ENCODE results near the gene PPP1CB. TPM values are rescaled to one million over a fixed set of nuclear protein-coding genes. Genes with fewer than 3 reads are reported as not detected.

PPP1CB gene
- total and polyA plus RNA-seq, 8 donors = 72.5 to 458 (median 204) TPM

GRCh38 chr2:28745225-28745624 lies 6.4 kb upstream of the PPP1CB start:
- no peaks in the 10 kb centered on the region for H3K27me3 ChIP-seq
- intact Hi-C loops (cut with DNase I; ENCODE audit: low total_unique reads) = no loop called here
- no peak overlapping the region for H3K4me3 ChIP-seq
- H3K9me3 ChIP-seq = no peaks in the 10 kb centered on the region
- no peak for DNase-seq
- H3K4me1 ChIP-seq = peaks cover 7 to 29% (median 15%) of the 10 kb centered on the region in 4 donors
- no peak overlapping the region for H3K27ac ChIP-seq
- 69 to 85% (median 80%) methylated on average over 2 of the region's 2 CpGs for WGBS, 5 donors
- TF ChIP-seq POLR2AphosphoS5 (IDR thresholded peaks at IDR 0.05) (no peak), CTCF (IDR thresholded peaks at IDR 0.05) (no peak), POLR2A (IDR thresholded peaks at IDR 0.05) (no peak), EP300 (IDR thresholded peaks at IDR 0.05) (no peak)
- no peaks in the 10 kb centered on the region for H3K36me3 ChIP-seq

GRCh38 chr2:28745876-28746275 lies 5.8 kb upstream of the PPP1CB start:
- no peak for DNase-seq
- no peak overlapping the region for H3K4me3 ChIP-seq
- intact Hi-C loops (cut with DNase I; ENCODE audit: low total_unique reads) = no loop called here
- peaks cover 13 to 36% (median 21%) of the 10 kb centered on the region in 4 donors for H3K4me1 ChIP-seq
- TF ChIP-seq CTCF (IDR thresholded peaks at IDR 0.05) = no peak
- TF ChIP-seq EP300 (IDR thresholded peaks at IDR 0.05) = no peak
- TF ChIP-seq POLR2A (IDR thresholded peaks at IDR 0.05) = no peak
- TF ChIP-seq POLR2AphosphoS5 (IDR thresholded peaks at IDR 0.05) = no peak
- H3K9me3 ChIP-seq = no peaks in the 10 kb centered on the region
- 83 to 92% (median 85%) methylated on average over 4 of the region's 4 CpGs for WGBS, 5 donors
- no peak overlapping the region for H3K27ac ChIP-seq
- no peaks in the 10 kb centered on the region for H3K36me3 ChIP-seq
- H3K27me3 ChIP-seq = no peaks in the 10 kb centered on the region

- no peak for DNase-seq
- intact Hi-C loops (cut with DNase I; ENCODE audit: low total_unique reads) = no loop called here
- Histone ChIP-seq H3K9me3 (no peaks in the 10 kb centered on the region), H3K36me3 (no peaks in the 10 kb centered on the region), H3K27ac (no peak overlapping the region), H3K27me3 (no peaks in the 10 kb centered on the region), H3K4me1 (peaks cover 13 to 39% (median 22%) of the 10 kb centered on the region in 4 donors), H3K4me3 (no peak overlapping the region)
- no peak for TF ChIP-seq POLR2A (IDR thresholded peaks at IDR 0.05)
- no peak for TF ChIP-seq CTCF (IDR thresholded peaks at IDR 0.05)
- TF ChIP-seq POLR2AphosphoS5 (IDR thresholded peaks at IDR 0.05) = no peak
- TF ChIP-seq EP300 (IDR thresholded peaks at IDR 0.05) = no peak
- 75 to 89% (median 82%) methylated on average over 3 of the region's 3 CpGs for WGBS, 5 donors
Observed at GRCh38 chr2:28746429-28747111, 5.1 kb upstream of the PPP1CB start.

GRCh38 chr2:28747714-28748113 lies 3.9 kb upstream of the PPP1CB start:
- Histone ChIP-seq H3K27ac (peak overlapping the region in 4 of 5 donors; percentile 44 to 100 (median 49)), H3K4me3 (no peak overlapping the region), H3K9me3 (no peaks in the 10 kb centered on the region), H3K36me3 (no peaks in the 10 kb centered on the region), H3K4me1 (peaks cover 13 to 39% (median 22%) of the 10 kb centered on the region in 4 donors), H3K27me3 (no peaks in the 10 kb centered on the region)
- 84 to 98% (median 92%) methylated on average over 1 of the region's 1 CpG for WGBS, 5 donors
- TF ChIP-seq CTCF (IDR thresholded peaks at IDR 0.05) = no peak
- no peak for TF ChIP-seq POLR2AphosphoS5 (IDR thresholded peaks at IDR 0.05)
- no peak for TF ChIP-seq EP300 (IDR thresholded peaks at IDR 0.05)
- TF ChIP-seq POLR2A (IDR thresholded peaks at IDR 0.05) = no peak
- intact Hi-C loops (cut with DNase I; ENCODE audit: low total_unique reads) = no loop called here
- peak in 1 of 2 donors; percentile 31 for DNase-seq
